ENCODE data around the gene RABEP2.
"Not testable (repeated sequence)": the region's sequence is repeated elsewhere in the genome, so short reads cannot be mapped to it uniquely, and the experiment has no call there.

The RABEP2 gene

GRCh38 chr16:28943281-28943680, 18.2 kb upstream of the RABEP2 start:
- Histone ChIP-seq H3K27me3 (ENCODE audit: insufficient read depth, low read length) (no peaks in the 10 kb centered on the region), H3K4me1 (ENCODE audit: control insufficient read depth in 1 of 2, insufficient read depth in 2 of 2, low read length in 2 of 2) (peaks cover 0 to 2% of the 10 kb centered on the region in 2 experiments), H4K12ac (ENCODE audit: low read depth, low read length) (no peak overlapping the region), H3K4me2 (ENCODE audit: low read length) (no peak overlapping the region), H4K8ac (ENCODE audit: low read depth, low read length) (no peak overlapping the region), H3K4me3 (ENCODE audit: low read depth, low read length) (no peak overlapping the region), H2AK5ac (ENCODE audit: low read length) (no peak overlapping the region), H3K18ac (ENCODE audit: low read length) (no peak overlapping the region), H3K27ac (ENCODE audit: low read depth, low read length) (no peak overlapping the region), H2BK12ac (ENCODE audit: low read length) (no peak overlapping the region), H3K14ac (ENCODE audit: low read length) (no peak overlapping the region), H3K9ac (ENCODE audit: low read length) (no peak overlapping the region), H3K36me3 (ENCODE audit: control insufficient read depth in 1 of 2, insufficient read depth in 2 of 2, low read length in 2 of 2) (no peaks in the 10 kb centered on the region), H3K79me1 (ENCODE audit: low read length) (no peaks in the 10 kb centered on the region), H2BK120ac (ENCODE audit: insufficient read depth, low read length, poor library complexity) (no peak overlapping the region), H2AFZ (ENCODE audit: insufficient read depth, low read length, poor library complexity) (no peak overlapping the region), H3K79me2 (ENCODE audit: control insufficient read depth, insufficient read depth, low read length, poor library complexity) (no peaks in the 10 kb centered on the region), H3K4ac (ENCODE audit: low read depth, low read length) (no peak overlapping the region), H4K91ac (ENCODE audit: low read depth, low read length) (no peak overlapping the region), H3K23ac (ENCODE audit: low read length) (no peak overlapping the region), H3K9me3 (ENCODE audit: insufficient read depth, low read depth, low read length) (no peaks in the 10 kb centered on the region), H2BK5ac (ENCODE audit: low read depth, low read length, poor library complexity) (no peak overlapping the region)
- no peak for DNase-seq

GRCh38 chr16:28939825-28940224, 14.8 kb upstream of the RABEP2 start:
- H2BK12ac ChIP-seq (ENCODE audit: low read length); H4K12ac ChIP-seq (ENCODE audit: low read depth, low read length); H2BK5ac ChIP-seq (ENCODE audit: low read depth, low read length, poor library complexity); H3K4me1 ChIP-seq (ENCODE audit: control insufficient read depth in 1 of 2, insufficient read depth in 2 of 2, low read length in 2 of 2); H3K14ac ChIP-seq (ENCODE audit: low read length); H4K8ac ChIP-seq (ENCODE audit: low read depth, low read length); DNase-seq; H3K27ac ChIP-seq (ENCODE audit: low read depth, low read length); H3K9ac ChIP-seq (ENCODE audit: low read length); H3K4ac ChIP-seq (ENCODE audit: low read depth, low read length); H3K27me3 ChIP-seq (ENCODE audit: insufficient read depth, low read length); H3K9me3 ChIP-seq (ENCODE audit: insufficient read depth, low read depth, low read length); H3K23ac ChIP-seq (ENCODE audit: low read length); H2AK5ac ChIP-seq (ENCODE audit: low read length); H3K79me1 ChIP-seq (ENCODE audit: low read length); H3K36me3 ChIP-seq (ENCODE audit: control insufficient read depth in 1 of 2, insufficient read depth in 2 of 2, low read length in 2 of 2); H3K79me2 ChIP-seq (ENCODE audit: control insufficient read depth, insufficient read depth, low read length, poor library complexity); H3K4me2 ChIP-seq (ENCODE audit: low read length); H2AFZ ChIP-seq (ENCODE audit: insufficient read depth, low read length, poor library complexity); H3K4me3 ChIP-seq (ENCODE audit: low read depth, low read length); H2BK120ac ChIP-seq (ENCODE audit: insufficient read depth, low read length, poor library complexity); H4K91ac ChIP-seq (ENCODE audit: low read depth, low read length); H3K18ac ChIP-seq (ENCODE audit: low read length): not testable (repeated sequence)
- WGBS (ENCODE audit: extremely low coverage, insufficient coverage, insufficient read length) = no CpG with 5 or more reads among the region's 7 CpGs

GRCh38 chr16:28938721-28939120, 13.7 kb upstream of the RABEP2 start:
- Histone ChIP-seq H2BK5ac (ENCODE audit: low read depth, low read length, poor library complexity) (no peak overlapping the region), H3K9me3 (ENCODE audit: insufficient read depth, low read depth, low read length) (peaks cover 1% of the 10 kb centered on the region), H3K4me2 (ENCODE audit: low read length) (no peak overlapping the region), H3K36me3 (ENCODE audit: control insufficient read depth in 1 of 2, insufficient read depth in 2 of 2, low read length in 2 of 2) (no peaks in the 10 kb centered on the region), H3K14ac (ENCODE audit: low read length) (no peak overlapping the region), H3K79me1 (ENCODE audit: low read length) (no peaks in the 10 kb centered on the region), H4K12ac (ENCODE audit: low read depth, low read length) (no peak overlapping the region), H3K79me2 (ENCODE audit: control insufficient read depth, insufficient read depth, low read length, poor library complexity) (no peaks in the 10 kb centered on the region), H3K4me1 (ENCODE audit: control insufficient read depth in 1 of 2, insufficient read depth in 2 of 2, low read length in 2 of 2) (peaks cover 0 to 2% of the 10 kb centered on the region in 2 experiments), H3K9ac (ENCODE audit: low read length) (no peak overlapping the region), H4K91ac (ENCODE audit: low read depth, low read length) (no peak overlapping the region), H3K23ac (ENCODE audit: low read length) (no peak overlapping the region), H3K27me3 (ENCODE audit: insufficient read depth, low read length) (no peaks in the 10 kb centered on the region), H3K4ac (ENCODE audit: low read depth, low read length) (no peak overlapping the region), H3K18ac (ENCODE audit: low read length) (no peak overlapping the region), H3K27ac (ENCODE audit: low read depth, low read length) (no peak overlapping the region), H3K4me3 (ENCODE audit: low read depth, low read length) (no peak overlapping the region), H4K8ac (ENCODE audit: low read depth, low read length) (no peak overlapping the region), H2BK12ac (ENCODE audit: low read length) (no peak overlapping the region), H2AK5ac (ENCODE audit: low read length) (no peak overlapping the region), H2BK120ac (ENCODE audit: insufficient read depth, low read length, poor library complexity) (no peak overlapping the region), H2AFZ (ENCODE audit: insufficient read depth, low read length, poor library complexity) (no peak overlapping the region)
- DNase-seq = no peak
- WGBS (ENCODE audit: extremely low coverage, insufficient coverage, insufficient read length) = no CpG with 5 or more reads among the region's 7 CpGs

- Histone ChIP-seq H3K27ac (ENCODE audit: low read depth, low read length) (no peak overlapping the region), H3K79me2 (ENCODE audit: control insufficient read depth, insufficient read depth, low read length, poor library complexity) (no peaks in the 10 kb centered on the region), H3K36me3 (ENCODE audit: control insufficient read depth in 1 of 2, insufficient read depth in 2 of 2, low read length in 2 of 2) (no peaks in the 10 kb centered on the region), H2BK120ac (ENCODE audit: insufficient read depth, low read length, poor library complexity) (no peak overlapping the region), H3K4me3 (ENCODE audit: low read depth, low read length) (no peak overlapping the region), H3K18ac (ENCODE audit: low read length) (no peak overlapping the region), H2BK5ac (ENCODE audit: low read depth, low read length, poor library complexity) (no peak overlapping the region), H4K12ac (ENCODE audit: low read depth, low read length) (no peak overlapping the region), H3K4ac (ENCODE audit: low read depth, low read length) (no peak overlapping the region), H3K4me2 (ENCODE audit: low read length) (no peak overlapping the region), H3K27me3 (ENCODE audit: insufficient read depth, low read length) (no peaks in the 10 kb centered on the region), H4K8ac (ENCODE audit: low read depth, low read length) (no peak overlapping the region), H3K9ac (ENCODE audit: low read length) (no peak overlapping the region), H4K91ac (ENCODE audit: low read depth, low read length) (no peak overlapping the region), H3K4me1 (ENCODE audit: control insufficient read depth in 1 of 2, insufficient read depth in 2 of 2, low read length in 2 of 2) (peaks cover 3 to 6% of the 10 kb centered on the region in 2 experiments), H3K14ac (ENCODE audit: low read length) (no peak overlapping the region), H3K79me1 (ENCODE audit: low read length) (no peaks in the 10 kb centered on the region), H2AFZ (ENCODE audit: insufficient read depth, low read length, poor library complexity) (no peak overlapping the region), H3K9me3 (ENCODE audit: insufficient read depth, low read depth, low read length) (peaks cover 1% of the 10 kb centered on the region), H2BK12ac (ENCODE audit: low read length) (no peak overlapping the region), H2AK5ac (ENCODE audit: low read length) (no peak overlapping the region), H3K23ac (ENCODE audit: low read length) (no peak overlapping the region)
- no peak for DNase-seq
- no CpG with 5 or more reads among the region's 14 CpGs for WGBS (ENCODE audit: extremely low coverage, insufficient coverage, insufficient read length)
Observed at GRCh38 chr16:28937222-28937876, 12.3 kb upstream of the RABEP2 start.

All from trophoblast cell (in vitro differentiated cells and primary cell).